Measurements from ENCODE around the gene PAXIP1.

GRCh38 chr7:154967401-154967955, 35.4 kb downstream of the PAXIP1 start:
- TF ChIP-seq CTCF (IDR thresholded peaks at IDR 0.05) (no peak), POLR2A (IDR thresholded peaks at IDR 0.05) (no peak)

All from heart left ventricle (tissue), 13 donors.